ENCODE results near the gene IL18RAP.

The IL18RAP gene

DNA sequence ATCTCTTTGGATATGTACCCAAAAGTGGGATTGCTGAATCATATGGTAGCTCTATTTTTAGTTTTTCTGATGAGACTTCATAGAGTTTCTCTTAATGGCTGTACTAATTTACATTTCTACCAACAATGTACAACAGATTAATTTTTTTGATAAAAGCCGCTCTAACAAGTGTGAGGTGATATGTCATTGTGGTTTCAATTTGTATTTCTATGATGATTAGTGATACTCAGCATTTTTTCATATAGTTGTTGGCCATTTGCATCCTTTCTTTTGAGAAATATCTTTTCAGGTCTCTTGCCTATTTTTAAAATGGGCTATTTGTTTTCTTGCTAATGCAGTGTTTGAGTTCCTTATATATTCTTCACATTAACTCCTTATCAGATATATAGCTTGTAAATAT, 4.3 kb downstream of the IL18RAP start:
- no peak overlapping the region for H3K4me3 ChIP-seq (ENCODE audit: control insufficient read depth, low read depth, low read length)

DNA sequence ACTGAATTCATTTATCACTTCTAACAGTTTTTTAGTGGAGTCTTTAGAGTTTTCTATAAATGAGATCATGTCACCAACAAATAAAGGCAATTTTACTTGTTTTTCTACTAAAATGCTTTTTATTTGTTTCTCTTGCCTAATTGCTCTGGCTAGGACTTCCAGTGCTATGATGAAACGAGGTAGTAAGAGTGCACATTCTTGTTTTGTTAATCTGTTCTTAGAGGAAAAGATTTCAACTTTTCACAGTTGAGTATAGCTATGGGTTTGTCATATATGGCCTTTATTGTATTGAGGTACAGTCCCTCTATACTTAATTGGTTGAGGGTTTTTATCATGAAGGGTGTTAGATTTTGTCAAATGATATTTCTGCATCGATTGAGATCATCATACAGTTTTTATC, 5.6 kb downstream of the IL18RAP start:
- TF ChIP-seq, protein P1, sequence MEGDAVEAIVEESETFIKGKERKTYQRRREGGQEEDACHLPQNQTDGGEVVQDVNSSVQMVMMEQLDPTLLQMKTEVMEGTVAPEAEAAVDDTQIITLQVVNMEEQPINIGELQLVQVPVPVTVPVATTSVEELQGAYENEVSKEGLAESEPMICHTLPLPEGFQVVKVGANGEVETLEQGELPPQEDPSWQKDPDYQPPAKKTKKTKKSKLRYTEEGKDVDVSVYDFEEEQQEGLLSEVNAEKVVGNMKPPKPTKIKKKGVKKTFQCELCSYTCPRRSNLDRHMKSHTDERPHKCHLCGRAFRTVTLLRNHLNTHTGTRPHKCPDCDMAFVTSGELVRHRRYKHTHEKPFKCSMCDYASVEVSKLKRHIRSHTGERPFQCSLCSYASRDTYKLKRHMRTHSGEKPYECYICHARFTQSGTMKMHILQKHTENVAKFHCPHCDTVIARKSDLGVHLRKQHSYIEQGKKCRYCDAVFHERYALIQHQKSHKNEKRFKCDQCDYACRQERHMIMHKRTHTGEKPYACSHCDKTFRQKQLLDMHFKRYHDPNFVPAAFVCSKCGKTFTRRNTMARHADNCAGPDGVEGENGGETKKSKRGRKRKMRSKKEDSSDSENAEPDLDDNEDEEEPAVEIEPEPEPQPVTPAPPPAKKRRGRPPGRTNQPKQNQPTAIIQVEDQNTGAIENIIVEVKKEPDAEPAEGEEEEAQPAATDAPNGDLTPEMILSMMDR (conservative IDR thresholded peaks at IDR 0.05; ENCODE audit: control insufficient read depth, insufficient read depth, low read depth, low read length) = no peak

More for the DNA sequence above, 4.3 kb downstream of the IL18RAP start:
- no peak for DNase-seq (ENCODE audit: low read depth)
- TF ChIP-seq, protein P1 (conservative IDR thresholded peaks at IDR 0.05; ENCODE audit: control insufficient read depth, insufficient read depth, low read depth, low read length) = no peak

DNA sequence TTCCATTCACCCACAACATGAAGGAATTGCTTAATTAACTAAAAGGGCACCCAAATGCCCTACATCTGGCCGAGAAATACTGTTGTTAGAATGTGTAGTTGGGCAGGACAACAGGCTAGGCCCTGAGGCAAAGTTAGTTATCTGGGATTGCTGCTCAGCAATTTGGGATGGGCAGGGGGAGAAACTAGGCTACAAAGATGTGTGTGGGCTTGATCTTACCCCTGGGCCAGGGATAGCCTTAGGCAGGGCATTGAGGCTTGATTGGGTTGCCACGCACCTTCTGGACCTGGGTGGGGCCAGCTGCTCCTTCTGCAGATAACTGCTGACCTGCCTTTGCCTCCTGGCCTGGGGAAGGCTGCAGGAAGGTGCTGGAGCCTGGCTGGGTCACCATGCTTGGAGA, 9.4 kb downstream of the IL18RAP start:
- no peak for DNase-seq (ENCODE audit: low read depth)
- TF ChIP-seq, protein P1 (conservative IDR thresholded peaks at IDR 0.05; ENCODE audit: control insufficient read depth, insufficient read depth, low read depth, low read length) = no peak
- H3K4me3 ChIP-seq (ENCODE audit: control insufficient read depth, low read depth, low read length) = no peak overlapping the region

More for the DNA sequence above, 5.6 kb downstream of the IL18RAP start:
- no peak for DNase-seq (ENCODE audit: low read depth)
- no peak overlapping the region for H3K4me3 ChIP-seq (ENCODE audit: control insufficient read depth, low read depth, low read length)

DNA sequence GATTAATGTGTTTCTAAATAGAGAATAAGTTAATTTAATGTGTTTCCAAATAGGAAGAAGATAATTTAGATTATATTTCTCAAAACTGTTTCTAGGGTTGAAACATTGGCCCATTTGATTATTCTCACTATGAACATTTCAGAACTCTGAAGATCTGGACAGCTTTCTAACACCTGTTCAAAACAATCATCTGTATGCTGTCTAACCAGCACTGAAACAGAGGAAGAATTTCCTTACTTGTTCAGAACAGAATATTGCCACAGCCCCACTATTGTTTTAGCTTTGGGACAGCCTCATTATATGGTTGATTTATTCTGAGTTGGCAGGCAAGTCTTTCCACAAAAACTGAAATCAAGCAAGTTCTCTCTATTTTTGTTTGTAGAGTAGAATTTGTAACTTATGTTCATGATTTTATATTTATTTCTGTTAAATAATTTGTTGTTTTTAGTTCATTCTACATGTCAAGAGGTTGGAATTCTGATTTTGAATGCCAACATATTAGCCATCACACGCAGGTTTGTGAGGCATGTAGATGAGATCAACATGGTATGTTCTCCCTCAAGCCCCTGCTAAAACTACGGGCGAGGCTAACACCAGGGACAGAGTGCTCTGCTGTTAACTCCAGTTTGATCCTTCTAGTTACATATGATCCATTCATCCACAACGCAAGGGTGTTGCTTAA, 11.2 kb downstream of the IL18RAP start:
- TF ChIP-seq, protein P1 (conservative IDR thresholded peaks at IDR 0.05; ENCODE audit: control insufficient read depth, insufficient read depth, low read depth, low read length) = no peak
- DNase-seq (ENCODE audit: low read depth) = no peak
- no peak overlapping the region for H3K4me3 ChIP-seq (ENCODE audit: control insufficient read depth, low read depth, low read length)

DNA sequence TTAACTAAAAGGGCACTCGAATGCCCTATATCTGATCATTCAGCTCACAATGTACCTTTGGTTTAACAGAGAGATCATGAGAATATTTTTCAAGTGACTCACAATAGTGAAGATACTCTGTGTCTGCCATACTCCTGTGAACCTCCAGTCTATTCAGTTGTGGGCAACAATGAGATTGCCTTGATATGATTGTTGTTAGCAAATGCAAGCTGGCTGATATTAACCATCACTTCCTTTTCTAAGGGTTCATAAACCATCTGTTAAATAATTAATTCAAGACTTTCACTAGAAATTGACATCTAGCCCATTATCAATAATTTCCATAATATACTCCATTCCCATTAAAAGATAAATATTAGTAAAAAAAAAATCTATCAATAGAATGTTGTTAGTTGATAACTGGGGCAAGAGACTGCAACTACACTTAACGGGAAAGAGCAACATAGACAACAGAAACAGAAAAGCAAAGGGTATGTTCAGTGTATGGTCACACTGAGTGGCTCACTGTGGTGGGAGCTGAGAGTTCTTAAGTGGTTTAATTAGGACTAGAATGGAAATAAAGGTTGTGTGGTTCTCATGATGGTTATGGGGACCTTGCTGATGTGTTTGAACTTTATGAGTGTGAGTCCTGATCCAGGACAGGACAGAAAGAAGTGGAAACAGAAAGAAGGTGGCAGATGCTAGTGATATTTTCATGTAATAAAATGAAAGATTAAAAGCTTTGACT, 11.9 kb downstream of the IL18RAP start:
- H3K4me3 ChIP-seq (ENCODE audit: control insufficient read depth, low read depth, low read length) = no peak overlapping the region
- TF ChIP-seq, protein P1 (conservative IDR thresholded peaks at IDR 0.05; ENCODE audit: control insufficient read depth, insufficient read depth, low read depth, low read length) = no peak
- DNase-seq (ENCODE audit: low read depth) = no peak

DNA sequence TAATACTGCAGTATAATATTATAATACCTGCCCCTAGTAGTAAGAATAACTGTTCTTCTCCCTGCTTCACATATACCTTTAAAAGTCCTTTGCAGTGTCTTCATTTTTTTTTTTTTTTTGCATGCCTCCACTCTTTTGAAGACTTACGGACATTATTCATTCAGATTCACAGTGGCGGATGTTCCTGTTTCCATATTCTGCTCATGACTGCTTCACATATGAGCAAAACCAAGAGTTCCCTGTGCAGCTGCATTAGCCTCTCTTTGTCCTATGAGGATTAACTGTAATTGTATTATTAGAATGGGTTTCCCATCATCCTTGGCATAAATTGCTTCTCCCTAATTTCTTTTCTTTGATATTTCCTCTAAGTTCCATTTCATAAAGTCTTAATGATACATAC, 12.8 kb downstream of the IL18RAP start:
- TF ChIP-seq, protein P1 (conservative IDR thresholded peaks at IDR 0.05; ENCODE audit: control insufficient read depth, insufficient read depth, low read depth, low read length) = no peak
- no peak for DNase-seq (ENCODE audit: low read depth)
- no peak overlapping the region for H3K4me3 ChIP-seq (ENCODE audit: control insufficient read depth, low read depth, low read length)
